GM12874 (cell line): Measurements from ENCODE around the gene CTNNBIP1.

Experiments used
- CTCF ChIP-seq: IDR thresholded peaks from 2 replicates; pipeline ENCODE4 v1.5.1; 2011; ENCODE audit warnings: low read depth, mild to moderate bottlenecking, control low read depth, low read length, moderate library complexity; ENCODE audit not compliant: insufficient read depth

Gene CTNNBIP1

GRCh38 chr1:9883585-9884449, 26.3 kb downstream of the CTNNBIP1 start:
- TF ChIP-seq CTCF: no peak

GRCh38 chr1:9882945-9883303, 27.1 kb downstream of the CTNNBIP1 start:
- TF ChIP-seq CTCF: no peak

GRCh38 chr1:9882296-9882944, 27.6 kb downstream of the CTNNBIP1 start:
- no peak for TF ChIP-seq CTCF

- TF ChIP-seq CTCF: no peak
Measured at GRCh38 chr1:9881838-9882249, 28.2 kb downstream of the CTNNBIP1 start.

GRCh38 chr1:9878404-9878803, 31.7 kb downstream of the CTNNBIP1 start:
- no peak for TF ChIP-seq CTCF

GRCh38 chr1:9877962-9878361, 32.1 kb downstream of the CTNNBIP1 start:
- no peak for TF ChIP-seq CTCF

GRCh38 chr1:9875636-9876000, 34.5 kb downstream of the CTNNBIP1 start:
- no peak for TF ChIP-seq CTCF
